K562 (cell line): ENCODE measurements around the gene ORAI1. TPM values are rescaled to one million over a fixed set of nuclear protein-coding genes. Genes with fewer than 3 reads are reported as not detected.

Experiments
- ATAC-seq: fragments of 200-7000 bp; cut with Tn5 transposase; 3 replicates; pipeline ENCODE4 v1.9.1; 2020; ENCODE audit warnings: moderate library complexity
- BruUV-seq: library from RNA; stranded (reverse); fragments of 400-500 nt; replicated peaks from 2 replicates; lab custom pipeline; 2021; lab: Mats Ljungman, UMichigan
- CTCF ChIA-PET: fragments of 300-600 bp; formaldehyde crosslinking; extraction: SDS; loops from one replicate; lab custom pipeline; 2021; ENCODE audit warnings: low intra/inter-chr PET ratio; lab: Yijun Ruan, JAX
- POLR2A ChIA-PET: fragments of 300-600, 350-650 bp; sonication (Branson Sonifier 250); formaldehyde crosslinking; extraction: SDS; loops from one replicate; lab custom pipeline; 2021; ENCODE audit warnings: antibody characterized with exemption, inconsistent platforms; lab: Yijun Ruan, JAX
- DNase-seq, 4 experiments: peaks; one replicate each; pipeline versions ENCODE4 v3.0.0 to v3.0.0-alpha.2; 2011 to 2018; ENCODE audit warnings: low spot score in 3 of 4, mixed read lengths in 3 of 4; ENCODE audit errors: extremely low read depth in 1 of 4
- FAIRE-seq: peaks from 2 replicates; lab custom pipeline; 2011; peaks lifted over from hg19 to GRCh38; lab: Jason Lieb, UNC
- H2AFZ ChIP-seq: 2 replicates; pipeline ENCODE4 v1.6.0; 2011; ENCODE audit warnings: low read depth, low read length, control low read depth, inconsistent platforms
- H3K27ac ChIP-seq: fragments of 200-600 bp; 3 replicates; pipeline ENCODE4 v1.8.0; 2011; ENCODE audit warnings: low read depth, mild to moderate bottlenecking, control low read depth, inconsistent platforms, low read length, moderate library complexity, mixed read lengths; ENCODE audit errors: extremely low read depth
- H3K27me3 ChIP-seq, 2 experiments: fragments of 300-600 bp in 1 of 2; 2 replicates in 1 of 2; 3 replicates in 1 of 2; pipeline versions ENCODE4 v1.6.0 to v1.8.0; 2011; ENCODE audit warnings: inconsistent platforms in 2 of 2, low read length in 2 of 2, mild to moderate bottlenecking in 1 of 2, mixed read lengths in 1 of 2, moderate library complexity in 1 of 2; ENCODE audit not compliant: control insufficient read depth in 2 of 2, insufficient read depth in 2 of 2
- H3K36me3 ChIP-seq: fragments of 300-600 bp; 3 replicates; pipeline ENCODE4 v1.8.0; 2011; ENCODE audit warnings: mild to moderate bottlenecking, low read length, inconsistent platforms; ENCODE audit not compliant: control insufficient read depth, insufficient read depth
- H3K4me1 ChIP-seq, 2 experiments: fragments of 200-600 bp in 1 of 2; replicated peaks in 1 of 2; 2 replicates in 1 of 2; 3 replicates in 1 of 2; pipeline versions ENCODE4 v1.5.1 to v1.8.0; 2011; ENCODE audit warnings: inconsistent platforms in 2 of 2, low read length in 2 of 2, mild to moderate bottlenecking in 1 of 2, mixed read lengths in 1 of 2, moderate library complexity in 1 of 2; ENCODE audit not compliant: control insufficient read depth in 2 of 2, insufficient read depth in 2 of 2
- H3K4me2 ChIP-seq: 2 replicates; pipeline ENCODE4 v1.6.1; 2011; ENCODE audit warnings: low read length, control low read depth, inconsistent platforms, mixed read lengths; ENCODE audit not compliant: insufficient read depth
- H3K4me3 ChIP-seq: fragments of 200-600 bp; sonication (generic), shearing (Covaris generic); 2 replicates; pipeline ENCODE4 v1.5.1; 2016; ENCODE audit warnings: control low read depth, inconsistent platforms
- H3K79me2 ChIP-seq: fragments of 200-600 bp; 3 replicates; pipeline ENCODE4 v1.8.0; 2011; ENCODE audit warnings: low read length, inconsistent platforms; ENCODE audit not compliant: control insufficient read depth, insufficient read depth
- H3K9ac ChIP-seq, 2 experiments: 2 replicates each; pipeline versions ENCODE4 v1.6.0 to v1.6.1; 2011; ENCODE audit warnings: low read depth in 2 of 2, low read length in 2 of 2, control low read depth in 1 of 2, inconsistent platforms in 1 of 2, mild to moderate bottlenecking in 1 of 2, mixed read lengths in 1 of 2; ENCODE audit not compliant: insufficient read depth in 1 of 2
- H3K9me1 ChIP-seq: one replicate; pipeline ENCODE4 v1.6.0; 2011; ENCODE audit warnings: inconsistent platforms, mild to moderate bottlenecking, low read length, moderate library complexity; ENCODE audit not compliant: control insufficient read depth, insufficient read depth
- H3K9me3 ChIP-seq: replicated peaks from 2 replicates; pipeline ENCODE4 v1.5.1; 2011; ENCODE audit warnings: low read depth, low read length, inconsistent platforms; ENCODE audit not compliant: control insufficient read depth, insufficient read depth
- H4K20me1 ChIP-seq: replicated peaks from 2 replicates; pipeline ENCODE4 v1.6.1; 2011; ENCODE audit warnings: low read length, inconsistent platforms, mixed read lengths; ENCODE audit not compliant: control insufficient read depth, insufficient read depth
- BRF2 ChIP-seq: IDR thresholded peaks from 3 replicates; pipeline ENCODE4 v1.6.1; 2011; ENCODE audit warnings: borderline replicate concordance, mild to moderate bottlenecking; ENCODE audit not compliant: insufficient read length, insufficient read depth
- E2F6 ChIP-seq, 2 experiments: IDR thresholded peaks; 2 replicates each; pipeline ENCODE4 v1.6.1; 2011; ENCODE audit warnings: borderline replicate concordance in 1 of 2, control low read depth in 1 of 2, low read depth in 1 of 2, low read length in 1 of 2, mild to moderate bottlenecking in 1 of 2, mixed read lengths in 1 of 2, moderate library complexity in 1 of 2; ENCODE audit not compliant: insufficient read depth in 1 of 2, insufficient read length in 1 of 2, poor library complexity in 1 of 2, severe bottlenecking in 1 of 2; ENCODE audit errors: extremely low read depth in 1 of 2
- EGR1 ChIP-seq: fragments of 450-650 bp; conservative IDR thresholded peaks from 2 replicates; pipeline ENCODE4 v1.6.1; 2017; ENCODE audit warnings: mild to moderate bottlenecking
- ETS1 ChIP-seq: conservative IDR thresholded peaks from 2 replicates; pipeline ENCODE4 v1.6.1; 2011; ENCODE audit warnings: low read depth, mild to moderate bottlenecking, low read length; ENCODE audit not compliant: control insufficient read depth
- FIP1L1 ChIP-seq: fragments of 200-400 bp; formaldehyde crosslinking; IDR thresholded peaks from 2 replicates; pipeline ENCODE4 v1.6.1; 2018; ENCODE audit warnings: mild to moderate bottlenecking, low read depth, low read length; ENCODE audit not compliant: poor library complexity, severe bottlenecking
- HMGN3 ChIP-seq: IDR thresholded peaks from 2 replicates; pipeline ENCODE4 v1.6.1; 2011; ENCODE audit warnings: borderline replicate concordance, low read depth, mild to moderate bottlenecking, mixed read lengths, low read length; ENCODE audit not compliant: insufficient read length; ENCODE audit errors: extremely low read depth
- HMGXB4 ChIP-seq: sonication (generic); formaldehyde crosslinking; IDR thresholded peaks from 2 replicates; pipeline ENCODE4 v1.8.1; 2023; ENCODE audit warnings: mild to moderate bottlenecking, missing genetic modification reagents
- MCM5 ChIP-seq: fragments of 450-650 bp; IDR thresholded peaks from 2 replicates; pipeline ENCODE4 v1.6.1; 2016; ENCODE audit warnings: low read depth
- RBFOX2 ChIP-seq: fragments of 200-400 bp; formaldehyde crosslinking; IDR thresholded peaks from 2 replicates; pipeline ENCODE4 v1.6.1; 2017; ENCODE audit warnings: low read depth, mild to moderate bottlenecking, low read length, moderate library complexity
- RNF2 ChIP-seq: sonication (generic); IDR thresholded peaks from 2 replicates; pipeline ENCODE4 v1.6.1; 2016
- SNIP1 ChIP-seq: fragments of 450-650 bp; IDR thresholded peaks from 2 replicates; pipeline ENCODE4 v1.7.1; 2017; ENCODE audit warnings: low read depth, mild to moderate bottlenecking
- SUPT5H ChIP-seq: fragments of 450-650 bp; IDR thresholded peaks from 2 replicates; pipeline ENCODE4 v1.6.1; 2016
- XRCC4 ChIP-seq: IDR thresholded peaks from one replicate; pipeline ENCODE4 v1.6.1; 2011; ENCODE audit not compliant: insufficient read depth, insufficient read length; ENCODE audit errors: extremely low read depth
- ZBTB7A ChIP-seq: IDR thresholded peaks from 2 replicates; pipeline ENCODE4 v1.6.1; 2011; ENCODE audit warnings: low read depth, mild to moderate bottlenecking, low read length, moderate library complexity, borderline replicate concordance; ENCODE audit not compliant: control insufficient read depth
- ZEB2 ChIP-seq: fragments of 450-650 bp; IDR thresholded peaks from 2 replicates; pipeline ENCODE4 v1.6.1; 2016
- ZFX ChIP-seq: sonication (generic); formaldehyde crosslinking; IDR thresholded peaks from 2 replicates; pipeline ENCODE4 v1.8.0; 2022; ENCODE audit warnings: mild to moderate bottlenecking, missing genetic modification reagents, moderate library complexity
- WGBS: fragments of 100-300 bp; shearing (Covaris generic); methylation state at CpG from one replicate; pipeline ENCODE4 v1.1.6; 2016; ENCODE audit warnings: low coverage, mixed read lengths; ENCODE audit not compliant: insufficient coverage; ENCODE audit errors: missing lambda C conversion rate; 5-methylcytosine and 5-hydroxymethylcytosine counted together
- in situ Hi-C: fragments of 300-500 bp; cut with MboI; formaldehyde crosslinking; loops from 4 replicates; pipeline ENCODE4 v1.15.0; 2018; ENCODE audit warnings: inconsistent platforms, mixed read lengths
- intact Hi-C: fragments of 100-400 bp; cut with micrococcal nuclease; formaldehyde crosslinking; loops from 2 replicates; pipeline ENCODE4 v1.14.2; 2022
- polyA plus RNA-seq, 8 experiments: library from polyadenylated mRNA; depleted of rRNA in 4 of 8; stranded (reverse) in 5 of 8; unstranded in 3 of 8; fragments of >200 nt; fragmentation: Nextera tagmentation in 2 of 8; fragmentation: Illumina TruSeq in 1 of 8; extraction: Ambion mirVana in 2 of 8; extraction: Trizol in 1 of 8; gene quantifications; 2 replicates each; pipeline versions ENCODE4 v1.2.1 to v1.2.3, GENCODE V29; 2011 to 2014; ENCODE audit warnings: inconsistent platforms in 1 of 8, missing spikeins in 1 of 8
- total RNA-seq, 7 experiments: library from RNA; depleted of rRNA in 6 of 7; stranded (reverse); fragments of >200 nt in 6 of 7; fragmentation: Illumina TruSeq in 2 of 7; extraction: Trizol in 2 of 7; gene quantifications; 2 replicates each; pipeline versions ENCODE4 v1.2.1 to v1.2.3, GENCODE V29; 2011 to 2021; ENCODE audit warnings: low replicate concordance in 1 of 7

ORAI1 gene
- total and polyA plus RNA-seq, 9 of the 15 experiments (the other 6 are each of a cell fraction or from before 2014, with no cell fraction given), result 2.6 to 23.8 (median 9.3) TPM

GRCh38 chr12:121579190-121579791 lies 47.0 kb upstream of the ORAI1 start:
- peaks cover 42 to 47% of the 10 kb centered on the region in 2 experiments for H3K4me1 ChIP-seq
- in situ Hi-C loops (no loop called here), intact Hi-C loops (no loop called here)
- peak overlapping the region; percentile 83 for H3K4me2 ChIP-seq
- no peaks in the 10 kb centered on the region for H3K9me1 ChIP-seq
- FAIRE-seq (no peak), DNase-seq (peak; percentile 52 to 67 (median 60)), ATAC-seq (peak; percentile 24)
- H3K9ac ChIP-seq, result peak overlapping the region; percentile 70 to 91
- ChIA-PET CTCF (no interaction called here), POLR2A (interaction anchor here (0.5 to 2.1 kb wide), 6 partner anchors 10 to 107 kb away, joined by 3 to 11 read pairs (median 3); partner anchors contain the start of gene ORAI1)
- peaks cover 7% of the 10 kb centered on the region; the same call in 1 of the 3 replicates for H3K36me3 ChIP-seq
- H3K9me3 ChIP-seq, result no peaks in the 10 kb centered on the region
- H3K79me2 ChIP-seq, result peaks cover 5% of the 10 kb centered on the region; the same call in 2 of the 3 replicates
- no peaks in the 10 kb centered on the region for H3K27me3 ChIP-seq
- peak overlapping the region; percentile 88 for H3K27ac ChIP-seq
- BruUV-seq, result no TSS peak
- H2AFZ ChIP-seq, result peak overlapping the region; percentile 88
- H3K4me3 ChIP-seq, result peak overlapping the region; percentile 54
- no peaks in the 10 kb centered on the region for H4K20me1 ChIP-seq
- WGBS, result 3% methylated on average over 29 of the region's 53 CpGs
- TF ChIP-seq MCM5, result no peak
- no peak for TF ChIP-seq HMGXB4 (CRISPR knock-in tag)
- TF ChIP-seq SNIP1, result no peak
- TF ChIP-seq SUPT5H, result peak; percentile 10; the same call in 1 of the 2 replicates
- TF ChIP-seq HMGN3, result peak; percentile 50
- TF ChIP-seq ZFX (CRISPR knock-in tag), result peak; percentile 95
- TF ChIP-seq ETS1, result 0 out of 2 replicates have a peak, but pooled peaks have one; percentile 31
- no peak for TF ChIP-seq RNF2
- TF ChIP-seq RBFOX2, result peak; percentile 64
- no peak for TF ChIP-seq FIP1L1
- no peak for TF ChIP-seq ZEB2
- TF ChIP-seq XRCC4, result no peak
- no peak for TF ChIP-seq BRF2
- TF ChIP-seq EGR1, result peak; percentile 50
- peak in 1 of 2 experiments; percentile 3 for TF ChIP-seq E2F6 (IDR thresholded peaks at IDR 0.05; ENCODE audit: borderline replicate concordance in 1 of 2, extremely low read depth in 1 of 2, insufficient read depth in 1 of 2, insufficient read length in 1 of 2, low read depth in 1 of 2, low read length in 1 of 2, poor library complexity in 1 of 2, severe bottlenecking in 1 of 2)
- peak; percentile 59; the same call in 1 of the 2 replicates for TF ChIP-seq ZBTB7A
